ENCODE results near the gene HBE1. TPM values are rescaled to one million over a fixed set of nuclear protein-coding genes. Genes with fewer than 3 reads are reported as not detected.

HBE1 gene
- total and polyA plus RNA-seq, 9 of the 15 experiments (the other 6 are each of a cell fraction or from before 2014, with no cell fraction given): 612 to 10,250 (median 2,181) TPM

- no peak for TF ChIP-seq POLR2AphosphoS2 (IDR thresholded peaks at IDR 0.05; ENCODE audit: low read length)
- TF ChIP-seq FOS (IDR thresholded peaks at IDR 0.05; ENCODE audit: extremely low read depth, insufficient read length): peak; percentile 87
- no peak for TF ChIP-seq KDM5B (IDR thresholded peaks at IDR 0.05; ENCODE audit: insufficient replicate concordance, low read depth, low read length)
- TF ChIP-seq ETV6 (IDR thresholded peaks at IDR 0.05; ENCODE audit: borderline replicate concordance in 1 of 2, low read depth in 2 of 2, low read length in 1 of 2): peak in 1 of 2 experiments; percentile 45; a peak in 1 of 4 replicates
- no peak for TF ChIP-seq ETV6 (CRISPR knock-in tag; IDR thresholded peaks at IDR 0.05; ENCODE audit: borderline replicate concordance)
- TF ChIP-seq ZNF696 (CRISPR knock-in tag; conservative IDR thresholded peaks at IDR 0.05): no peak
- peak; percentile 93 for TF ChIP-seq ZBED1 (IDR thresholded peaks at IDR 0.05)
- TF ChIP-seq, protein P1, sequence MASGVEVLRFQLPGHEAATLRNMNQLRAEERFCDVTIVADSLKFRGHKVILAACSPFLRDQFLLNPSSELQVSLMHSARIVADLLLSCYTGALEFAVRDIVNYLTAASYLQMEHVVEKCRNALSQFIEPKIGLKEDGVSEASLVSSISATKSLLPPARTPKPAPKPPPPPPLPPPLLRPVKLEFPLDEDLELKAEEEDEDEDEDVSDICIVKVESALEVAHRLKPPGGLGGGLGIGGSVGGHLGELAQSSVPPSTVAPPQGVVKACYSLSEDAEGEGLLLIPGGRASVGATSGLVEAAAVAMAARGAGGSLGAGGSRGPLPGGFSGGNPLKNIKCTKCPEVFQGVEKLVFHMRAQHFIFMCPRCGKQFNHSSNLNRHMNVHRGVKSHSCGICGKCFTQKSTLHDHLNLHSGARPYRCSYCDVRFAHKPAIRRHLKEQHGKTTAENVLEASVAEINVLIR (CRISPR knock-in tag; IDR thresholded peaks at IDR 0.05): peak; percentile 60; the same call in 1 of the 2 replicates
- TF ChIP-seq CTCF (IDR thresholded peaks at IDR 0.05 in 2 of 3, conservative IDR thresholded peaks at IDR 0.05 in 1 of 3; ENCODE audit: insufficient read depth in 2 of 3, low read depth in 1 of 3, low read length in 3 of 3): peak in 1 of 3 experiments; percentile 11; a peak in 1 of 6 replicates
- TF ChIP-seq SPI1 (IDR thresholded peaks at IDR 0.05; ENCODE audit: borderline replicate concordance, low read depth, low read length): peak; percentile 66; the same call in 1 of the 2 replicates
- TF ChIP-seq ZFP36 (IDR thresholded peaks at IDR 0.05; ENCODE audit: low read depth, low read length, partially characterized antibody): peak; percentile 28
- TF ChIP-seq OTX1 (CRISPR knock-in tag; IDR thresholded peaks at IDR 0.05): peak; percentile 73; the same call in 1 of the 2 replicates
- peak; percentile 96 for TF ChIP-seq ATF7 (IDR thresholded peaks at IDR 0.05)
- TF ChIP-seq MYC (IDR thresholded peaks at IDR 0.05; ENCODE audit: low read depth, low read length): peak; percentile 82
- TF ChIP-seq MYC (CRISPR knock-in tag; IDR thresholded peaks at IDR 0.05; ENCODE audit: borderline replicate concordance, low read depth): no peak
- TF ChIP-seq ZNF384 (IDR thresholded peaks at IDR 0.05; ENCODE audit: low read depth, low read length): peak; percentile 97
- TF ChIP-seq RBM15 (IDR thresholded peaks at IDR 0.05; ENCODE audit: insufficient read depth, low read length): no peak
- TF ChIP-seq MXI1 (IDR thresholded peaks at IDR 0.05; ENCODE audit: low read depth, low read length): peak; percentile 79; the same call in 1 of the 2 replicates
- peak; percentile 100 for TF ChIP-seq MAFG (tag; conservative IDR thresholded peaks at IDR 0.05)
- peak; percentile 99 for TF ChIP-seq SMARCE1 (IDR thresholded peaks at IDR 0.05)
- peak; percentile 92 for TF ChIP-seq ZNF175 (CRISPR knock-in tag; IDR thresholded peaks at IDR 0.05; ENCODE audit: low read depth)
- TF ChIP-seq POLR2A (conservative IDR thresholded peaks at IDR 0.05): peak; percentile 44; the same call in 1 of the 2 replicates
- peak; percentile 93 for TF ChIP-seq KLF1 (tag; IDR thresholded peaks at IDR 0.05)
- TF ChIP-seq HMGN3 (IDR thresholded peaks at IDR 0.05; ENCODE audit: borderline replicate concordance, extremely low read depth, insufficient read length, low read depth, low read length): peak; percentile 93
- peak; percentile 79; the same call in 1 of the 2 replicates for TF ChIP-seq ARID3A (IDR thresholded peaks at IDR 0.05; ENCODE audit: borderline replicate concordance, low read depth, low read length)
- peak; percentile 92 for TF ChIP-seq RUNX1 (IDR thresholded peaks at IDR 0.05; ENCODE audit: low read depth)
- peak; percentile 90; the same call in 1 of the 2 replicates for TF ChIP-seq ZNF583 (CRISPR knock-in tag; IDR thresholded peaks at IDR 0.05)
Observed at GRCh38 chr11:5280582-5281102, 10.9 kb upstream of the HBE1 start (continued).

Measured in K562 (cell line).